K562 (cell line): ENCODE results near the gene ADAMTSL3. TPM values are rescaled to one million over a fixed set of nuclear protein-coding genes. Genes with fewer than 3 reads are reported as not detected.

Experiments
- ATAC-seq: fragments of 200-7000 bp; cut with Tn5 transposase; 3 replicates; pipeline ENCODE4 v1.9.1; 2020; ENCODE audit warnings: moderate library complexity
- BruUV-seq: library from RNA; stranded (reverse); fragments of 400-500 nt; replicated peaks from 2 replicates; lab custom pipeline; 2021; lab: Mats Ljungman, UMichigan
- CTCF ChIA-PET: fragments of 300-600 bp; formaldehyde crosslinking; extraction: SDS; loops from one replicate; lab custom pipeline; 2021; ENCODE audit warnings: low intra/inter-chr PET ratio; lab: Yijun Ruan, JAX
- POLR2A ChIA-PET: fragments of 300-600, 350-650 bp; sonication (Branson Sonifier 250); formaldehyde crosslinking; extraction: SDS; loops from one replicate; lab custom pipeline; 2021; ENCODE audit warnings: antibody characterized with exemption, inconsistent platforms; lab: Yijun Ruan, JAX
- DNase-seq, 4 experiments: peaks; one replicate each; pipeline versions ENCODE4 v3.0.0 to v3.0.0-alpha.2; 2011 to 2018; ENCODE audit warnings: low spot score in 3 of 4, mixed read lengths in 3 of 4; ENCODE audit errors: extremely low read depth in 1 of 4
- FAIRE-seq: peaks from 2 replicates; lab custom pipeline; 2011; peaks lifted over from hg19 to GRCh38; lab: Jason Lieb, UNC
- H2AFZ ChIP-seq: 2 replicates; pipeline ENCODE4 v1.6.0; 2011; ENCODE audit warnings: low read depth, low read length, control low read depth, inconsistent platforms
- H3K27ac ChIP-seq: fragments of 200-600 bp; 3 replicates; pipeline ENCODE4 v1.8.0; 2011; ENCODE audit warnings: low read depth, mild to moderate bottlenecking, control low read depth, inconsistent platforms, low read length, moderate library complexity, mixed read lengths; ENCODE audit errors: extremely low read depth
- H3K27me3 ChIP-seq, 2 experiments: fragments of 300-600 bp in 1 of 2; 2 replicates in 1 of 2; 3 replicates in 1 of 2; pipeline versions ENCODE4 v1.6.0 to v1.8.0; 2011; ENCODE audit warnings: inconsistent platforms in 2 of 2, low read length in 2 of 2, mild to moderate bottlenecking in 1 of 2, mixed read lengths in 1 of 2, moderate library complexity in 1 of 2; ENCODE audit not compliant: control insufficient read depth in 2 of 2, insufficient read depth in 2 of 2
- H3K36me3 ChIP-seq: fragments of 300-600 bp; 3 replicates; pipeline ENCODE4 v1.8.0; 2011; ENCODE audit warnings: mild to moderate bottlenecking, low read length, inconsistent platforms; ENCODE audit not compliant: control insufficient read depth, insufficient read depth
- H3K4me1 ChIP-seq, 2 experiments: fragments of 200-600 bp in 1 of 2; replicated peaks in 1 of 2; 2 replicates in 1 of 2; 3 replicates in 1 of 2; pipeline versions ENCODE4 v1.5.1 to v1.8.0; 2011; ENCODE audit warnings: inconsistent platforms in 2 of 2, low read length in 2 of 2, mild to moderate bottlenecking in 1 of 2, mixed read lengths in 1 of 2, moderate library complexity in 1 of 2; ENCODE audit not compliant: control insufficient read depth in 2 of 2, insufficient read depth in 2 of 2
- H3K4me2 ChIP-seq: 2 replicates; pipeline ENCODE4 v1.6.1; 2011; ENCODE audit warnings: low read length, control low read depth, inconsistent platforms, mixed read lengths; ENCODE audit not compliant: insufficient read depth
- H3K4me3 ChIP-seq: fragments of 200-600 bp; sonication (generic), shearing (Covaris generic); 2 replicates; pipeline ENCODE4 v1.5.1; 2016; ENCODE audit warnings: control low read depth, inconsistent platforms
- H3K79me2 ChIP-seq: fragments of 200-600 bp; 3 replicates; pipeline ENCODE4 v1.8.0; 2011; ENCODE audit warnings: low read length, inconsistent platforms; ENCODE audit not compliant: control insufficient read depth, insufficient read depth
- H3K9ac ChIP-seq, 2 experiments: 2 replicates each; pipeline versions ENCODE4 v1.6.0 to v1.6.1; 2011; ENCODE audit warnings: low read depth in 2 of 2, low read length in 2 of 2, control low read depth in 1 of 2, inconsistent platforms in 1 of 2, mild to moderate bottlenecking in 1 of 2, mixed read lengths in 1 of 2; ENCODE audit not compliant: insufficient read depth in 1 of 2
- H3K9me1 ChIP-seq: one replicate; pipeline ENCODE4 v1.6.0; 2011; ENCODE audit warnings: inconsistent platforms, mild to moderate bottlenecking, low read length, moderate library complexity; ENCODE audit not compliant: control insufficient read depth, insufficient read depth
- H3K9me3 ChIP-seq: replicated peaks from 2 replicates; pipeline ENCODE4 v1.5.1; 2011; ENCODE audit warnings: low read depth, low read length, inconsistent platforms; ENCODE audit not compliant: control insufficient read depth, insufficient read depth
- H4K20me1 ChIP-seq: replicated peaks from 2 replicates; pipeline ENCODE4 v1.6.1; 2011; ENCODE audit warnings: low read length, inconsistent platforms, mixed read lengths; ENCODE audit not compliant: control insufficient read depth, insufficient read depth
- C11orf30 ChIP-seq: fragments of 450-650 bp; IDR thresholded peaks from 2 replicates; pipeline ENCODE4 v1.6.1; 2016; ENCODE audit warnings: low read depth, mild to moderate bottlenecking
- CEBPG ChIP-seq, 3 experiments: fragments of 200-800 bp in 1 of 3; sonication (Bioruptor generic) in 1 of 3; sonication (generic) in 1 of 3; formaldehyde crosslinking in 1 of 3; IDR thresholded peaks in 2 of 3; conservative IDR thresholded peaks in 1 of 3; 2 replicates each; pipeline versions ENCODE4 v1.6.1 to v1.8.0; 2016 to 2022; ENCODE audit warnings: missing compliant biosample characterization in 2 of 3, missing genetic modification characterization in 2 of 3, mild to moderate bottlenecking in 1 of 3, missing genetic modification reagents in 1 of 3
- ELF2 ChIP-seq: fragments of 250-450 bp; sonication (Bioruptor Pico); IDR thresholded peaks from 2 replicates; pipeline ENCODE4 v1.5.0; 2021; ENCODE audit warnings: mild to moderate bottlenecking
- ESRRB ChIP-seq: fragments of 250-450 bp; sonication (Bioruptor Pico); IDR thresholded peaks from 2 replicates; pipeline ENCODE4 v1.5.0; 2020; ENCODE audit warnings: mild to moderate bottlenecking, moderate library complexity, borderline replicate concordance
- EWSR1 ChIP-seq: fragments of 450-650 bp; IDR thresholded peaks from 2 replicates; pipeline ENCODE4 v1.6.1; 2018; ENCODE audit warnings: borderline replicate concordance, mild to moderate bottlenecking, low read depth, moderate library complexity; ENCODE audit not compliant: partially characterized antibody
- HSF4 ChIP-seq: fragments of 250-450 bp; sonication (Bioruptor Pico); IDR thresholded peaks from 2 replicates; pipeline ENCODE4 v2.1.2; 2022; ENCODE audit warnings: mild to moderate bottlenecking, moderate library complexity, borderline replicate concordance
- JUN ChIP-seq, 2 experiments: sonication (generic) in 1 of 2; formaldehyde crosslinking in 1 of 2; IDR thresholded peaks; 2 replicates each; pipeline versions ENCODE4 v1.6.1 to v1.8.0; 2012 to 2022; ENCODE audit warnings: borderline replicate concordance in 2 of 2, mild to moderate bottlenecking in 2 of 2, improper control_type of control experiment in 1 of 2, low read depth in 1 of 2, low read length in 1 of 2, missing genetic modification reagents in 1 of 2
- MAFG ChIP-seq: fragments of 450-650 bp; conservative IDR thresholded peaks from 2 replicates; pipeline ENCODE4 v1.6.1; 2016; ENCODE audit warnings: missing genetic modification characterization, missing compliant biosample characterization
- MTA1 ChIP-seq: fragments of 450-650 bp; IDR thresholded peaks from 2 replicates; pipeline ENCODE4 v1.6.1; 2017; ENCODE audit warnings: borderline replicate concordance
- MYC ChIP-seq, 2 experiments: fragments of 250-450 bp in 1 of 2; sonication (Bioruptor Pico) in 1 of 2; IDR thresholded peaks; 2 replicates each; pipeline versions ENCODE4 v1.5.1 to v1.6.1; 2012 to 2021; ENCODE audit warnings: low read depth in 2 of 2, borderline replicate concordance in 1 of 2, improper control_type of control experiment in 1 of 2, low read length in 1 of 2, mild to moderate bottlenecking in 1 of 2, moderate library complexity in 1 of 2
- POLR2B ChIP-seq: fragments of 450-650 bp; IDR thresholded peaks from 2 replicates; pipeline ENCODE4 v1.6.1; 2018; ENCODE audit warnings: low read depth; ENCODE audit not compliant: partially characterized antibody
- TAF9B ChIP-seq: fragments of 450-650 bp; IDR thresholded peaks from 2 replicates; pipeline ENCODE4 v1.6.1; 2018; ENCODE audit warnings: mild to moderate bottlenecking; ENCODE audit not compliant: partially characterized antibody
- TRIM24 ChIP-seq, 2 experiments: fragments of 450-650 bp; IDR thresholded peaks; 2 replicates each; pipeline ENCODE4 v1.6.1; 2016
- ZNF316 ChIP-seq: fragments of 450-650 bp; IDR thresholded peaks from 2 replicates; pipeline ENCODE4 v1.6.1; 2016
- WGBS: fragments of 100-300 bp; shearing (Covaris generic); methylation state at CpG from one replicate; pipeline ENCODE4 v1.1.6; 2016; ENCODE audit warnings: low coverage, mixed read lengths; ENCODE audit not compliant: insufficient coverage; ENCODE audit errors: missing lambda C conversion rate; 5-methylcytosine and 5-hydroxymethylcytosine counted together
- in situ Hi-C: fragments of 300-500 bp; cut with MboI; formaldehyde crosslinking; loops from 4 replicates; pipeline ENCODE4 v1.15.0; 2018; ENCODE audit warnings: inconsistent platforms, mixed read lengths
- intact Hi-C: fragments of 100-400 bp; cut with micrococcal nuclease; formaldehyde crosslinking; loops from 2 replicates; pipeline ENCODE4 v1.14.2; 2022
- polyA plus RNA-seq, 8 experiments: library from polyadenylated mRNA; depleted of rRNA in 4 of 8; stranded (reverse) in 5 of 8; unstranded in 3 of 8; fragments of >200 nt; fragmentation: Nextera tagmentation in 2 of 8; fragmentation: Illumina TruSeq in 1 of 8; extraction: Ambion mirVana in 2 of 8; extraction: Trizol in 1 of 8; gene quantifications; 2 replicates each; pipeline versions ENCODE4 v1.2.1 to v1.2.3, GENCODE V29; 2011 to 2014; ENCODE audit warnings: inconsistent platforms in 1 of 8, missing spikeins in 1 of 8
- total RNA-seq, 7 experiments: library from RNA; depleted of rRNA in 6 of 7; stranded (reverse); fragments of >200 nt in 6 of 7; fragmentation: Illumina TruSeq in 2 of 7; extraction: Trizol in 2 of 7; gene quantifications; 2 replicates each; pipeline versions ENCODE4 v1.2.1 to v1.2.3, GENCODE V29; 2011 to 2021; ENCODE audit warnings: low replicate concordance in 1 of 7
- TF ChIP-seq, protein P1 (sequence below), 2 experiments: fragments of 450-650 bp in 1 of 2; sonication (generic) in 1 of 2; formaldehyde crosslinking in 1 of 2; IDR thresholded peaks in 1 of 2; conservative IDR thresholded peaks in 1 of 2; 2 replicates each; pipeline versions ENCODE4 v1.6.1 to v1.8.1; 2016 to 2023; ENCODE audit warnings: mild to moderate bottlenecking in 2 of 2, moderate library complexity in 2 of 2, inconsistent platforms in 1 of 2, missing genetic modification reagents in 1 of 2

ADAMTSL3 gene
- total and polyA plus RNA-seq, 9 of the 15 experiments (the other 6 are each of a cell fraction or from before 2014, with no cell fraction given), result 0.01 to 0.18 (median 0.07) TPM; not detected in 3

DNA sequence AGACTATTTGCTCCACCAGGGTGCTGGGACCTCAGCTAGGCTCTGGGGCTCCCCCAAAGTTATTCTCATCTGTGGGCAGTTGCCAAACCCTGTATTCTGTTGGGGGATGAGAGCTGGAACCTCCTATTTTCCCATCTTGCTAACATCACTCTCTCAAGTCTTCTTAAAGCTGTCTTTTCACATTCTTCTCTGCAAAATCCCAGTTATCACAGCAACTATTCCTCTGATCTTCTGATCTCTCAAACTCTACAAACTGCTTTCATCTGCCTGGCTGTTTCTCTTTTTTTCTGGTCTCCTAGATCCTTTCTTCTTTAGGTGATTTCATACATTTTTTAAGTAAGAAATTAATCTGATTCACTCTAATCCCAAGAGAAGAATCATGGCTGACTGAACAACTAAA is 10.7 kb upstream of the ADAMTSL3 start (continued):
- no peak for TF ChIP-seq TAF9B
- TF ChIP-seq MTA1, result no peak
- TF ChIP-seq MYC (IDR thresholded peaks at IDR 0.05; ENCODE audit: low read depth, low read length), result no peak
- no peak for TF ChIP-seq MYC (CRISPR knock-in tag; IDR thresholded peaks at IDR 0.05; ENCODE audit: borderline replicate concordance, low read depth)
- TF ChIP-seq HSF4 (CRISPR knock-in tag), result no peak
- TF ChIP-seq ESRRB, result no peak
- no peak for TF ChIP-seq ELF2
- TF ChIP-seq EWSR1, result no peak
- TF ChIP-seq, all 486 proteins: peak for 0

DNA sequence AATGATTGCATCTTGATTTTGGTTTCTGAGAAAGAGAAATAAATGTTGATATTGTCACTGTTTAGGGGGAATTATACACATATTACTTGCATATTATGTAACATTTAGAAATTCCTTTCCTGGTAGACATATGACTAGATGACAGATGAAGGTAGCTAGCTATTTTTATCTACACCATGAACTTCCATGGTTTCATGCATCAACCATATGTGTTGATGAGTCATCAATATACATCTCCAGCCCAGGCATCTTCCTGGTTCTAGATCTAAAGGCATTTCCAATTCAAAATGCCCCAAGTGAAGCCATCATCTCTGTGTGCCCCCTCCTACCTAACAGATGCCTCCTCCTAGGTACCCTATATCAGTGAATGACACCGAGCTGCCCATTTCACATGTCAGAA is 9.5 kb upstream of the ADAMTSL3 start:
- in situ Hi-C loops, result no loop called here

More for the DNA sequence above, 9.5 kb upstream of the ADAMTSL3 start:
- Histone ChIP-seq H3K27ac (no peak overlapping the region), H2AFZ (no peak overlapping the region), H3K4me3 (no peak overlapping the region), H4K20me1 (no peaks in the 10 kb centered on the region), H3K4me2 (no peak overlapping the region), H3K79me2 (no peaks in the 10 kb centered on the region), H3K9ac (no peak overlapping the region), H3K27me3 (peaks cover 3 to 14% of the 10 kb centered on the region in 2 experiments; a peak in 4 of 5 replicates), H3K9me3 (no peaks in the 10 kb centered on the region), H3K4me1 (no peaks in the 10 kb centered on the region), H3K36me3 (no peaks in the 10 kb centered on the region), H3K9me1 (no peaks in the 10 kb centered on the region)
- no TSS peak for BruUV-seq
- DNase-seq, result no peak
- CTCF ChIA-PET, result no interaction called here
- 7% methylated on average over 1 of the region's 1 CpG for WGBS
- POLR2A ChIA-PET, result no interaction called here
- FAIRE-seq, result no peak
- TF ChIP-seq C11orf30 (peak; percentile 33; the same call in 1 of the 2 replicates), TRIM24 (IDR thresholded peaks at IDR 0.05) (no peak), POLR2B (no peak), ZNF316 (peak; percentile 51), MAFG (tag) (0 out of 2 replicates have a peak, but pooled peaks have one; percentile 20), CEBPG (CRISPR knock-in tag; IDR thresholded peaks at IDR 0.05) (no peak), CEBPG (tag; conservative IDR thresholded peaks at IDR 0.05 in 1 of 2, IDR thresholded peaks at IDR 0.05 in 1 of 2) (no peak), JUN (IDR thresholded peaks at IDR 0.05; ENCODE audit: borderline replicate concordance, low read depth, low read length) (no peak), JUN (CRISPR knock-in tag; IDR thresholded peaks at IDR 0.05; ENCODE audit: borderline replicate concordance) (no peak)
- TF ChIP-seq, protein P1, sequence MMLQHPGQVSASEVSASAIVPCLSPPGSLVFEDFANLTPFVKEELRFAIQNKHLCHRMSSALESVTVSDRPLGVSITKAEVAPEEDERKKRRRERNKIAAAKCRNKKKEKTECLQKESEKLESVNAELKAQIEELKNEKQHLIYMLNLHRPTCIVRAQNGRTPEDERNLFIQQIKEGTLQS (IDR thresholded peaks at IDR 0.05), result peak; percentile 36; the same call in 1 of the 2 replicates
- TF ChIP-seq, protein P1 (CRISPR knock-in tag; conservative IDR thresholded peaks at IDR 0.05), result no peak
- ATAC-seq, result no peak
- intact Hi-C loops, result no loop called here
